HuH-7.5 (cell line): Measurements from ENCODE around the gene MATCAP1.

Experiments used
- DNase-seq: peaks from one replicate; pipeline ENCODE4 v3.0.0; 2011; ENCODE audit warnings: low spot score

Gene MATCAP1

DNA sequence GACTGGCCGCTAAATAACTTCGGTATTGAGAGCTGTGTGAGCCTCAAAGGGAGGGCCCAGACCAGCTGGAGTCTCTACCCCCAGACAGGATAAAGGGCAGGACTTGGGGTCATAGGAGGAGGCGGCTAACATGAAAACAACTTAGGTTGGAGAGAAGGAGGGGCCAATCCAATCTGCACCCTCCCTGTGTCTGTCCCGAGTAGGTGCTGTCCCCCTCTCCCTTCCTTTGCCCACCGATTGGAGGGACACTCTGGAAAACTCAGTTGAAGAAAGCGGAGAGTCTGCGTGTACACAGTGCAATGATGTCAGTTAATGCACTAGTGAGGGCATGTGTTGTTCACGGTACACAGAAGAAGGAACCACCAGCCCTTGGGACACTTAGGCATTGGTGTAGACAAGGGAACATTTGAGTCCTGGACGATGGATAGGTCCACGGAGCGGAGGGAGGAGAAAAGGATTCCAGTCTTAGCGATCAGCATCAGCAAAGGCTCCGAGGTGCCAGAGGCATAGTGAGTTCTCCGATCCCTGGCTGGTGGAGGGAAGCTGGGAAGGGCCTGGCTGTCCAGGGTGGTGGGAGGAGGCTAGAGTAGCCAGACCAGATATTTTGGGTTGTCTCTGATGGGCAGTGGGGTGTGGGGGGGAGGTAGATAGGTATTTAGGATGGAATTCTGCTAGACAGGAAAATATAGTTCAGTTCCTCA is 12.7 kb downstream of the MATCAP1 start:
- no peak for DNase-seq

- DNase-seq = peak; percentile 91
Measured at GRCh38 chr16:67170168-67170948, 13.4 kb downstream of the MATCAP1 start, which contains the start of gene NOL3. Gene NOL3 (plus strand): TSS chr16:67170538.

DNA sequence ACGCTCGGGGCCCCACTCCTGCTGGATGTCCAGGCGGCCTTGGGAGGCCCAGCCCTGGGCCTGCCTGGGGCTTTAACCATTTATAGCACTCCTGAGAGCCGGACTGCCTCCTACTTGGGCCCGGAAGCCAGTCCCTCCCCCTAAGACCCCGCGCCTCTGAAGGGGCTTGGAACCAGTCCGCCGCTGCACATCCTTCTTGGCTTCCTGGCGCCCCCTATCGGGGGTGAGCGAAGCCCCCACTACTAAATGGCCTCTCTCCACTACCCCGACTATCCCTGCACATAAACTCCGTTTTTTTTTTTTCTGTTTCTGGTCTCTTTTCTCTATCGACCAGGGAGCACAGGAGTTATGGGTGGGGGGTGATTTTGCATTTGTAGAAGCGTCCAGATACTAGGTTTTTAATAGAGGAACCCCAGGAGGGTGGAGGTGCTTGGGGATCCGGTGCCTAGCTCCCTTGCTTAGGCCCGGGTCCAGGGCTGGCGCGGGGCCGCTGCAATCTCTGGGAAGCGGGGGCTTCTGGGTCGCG is 14.1 kb downstream of the MATCAP1 start:
- no peak for DNase-seq

- no peak for DNase-seq
Measured at GRCh38 chr16:67169011-67169451, 14.7 kb downstream of the MATCAP1 start.

- DNase-seq = no peak
Measured at GRCh38 chr16:67167588-67167987, 16.2 kb downstream of the MATCAP1 start.

GRCh38 chr16:67166598-67167168 is 17.1 kb downstream of the MATCAP1 start:
- DNase-seq = no peak

- no peak for DNase-seq
Measured at GRCh38 chr16:67166110-67166547, 17.6 kb downstream of the MATCAP1 start.

GRCh38 chr16:67165121-67166078 is 18.4 kb downstream of the MATCAP1 start:
- no peak for DNase-seq

DNA sequence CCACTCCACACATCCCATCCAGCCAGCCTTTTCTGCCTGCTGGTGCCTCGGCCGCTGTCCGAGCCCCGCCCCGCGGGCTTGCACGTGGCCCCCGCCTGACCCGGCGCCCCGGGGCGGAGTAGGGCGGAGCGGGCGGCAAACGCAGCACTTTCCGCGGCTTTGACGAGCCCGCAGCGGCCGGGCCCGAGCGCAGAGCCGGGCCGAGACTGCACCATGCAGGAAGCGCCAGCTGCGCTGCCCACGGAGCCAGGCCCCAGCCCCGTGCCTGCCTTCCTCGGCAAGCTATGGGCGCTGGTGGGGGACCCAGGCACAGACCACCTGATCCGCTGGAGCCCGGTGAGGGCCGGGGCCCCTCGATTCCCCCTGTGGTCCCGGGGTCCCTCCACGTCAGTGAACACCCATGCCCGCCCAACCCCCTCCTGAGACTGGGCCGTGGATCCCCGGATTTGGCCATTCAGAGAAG is 19.1 kb downstream of the MATCAP1 start, which contains the start of gene HSF4:
TSS of gene HSF4 (plus strand) at position 147 of the 463 bp plus-strand sequence. CDS start at position 214, 67 bp downstream.
- DNase-seq = peak; percentile 73

DNA sequence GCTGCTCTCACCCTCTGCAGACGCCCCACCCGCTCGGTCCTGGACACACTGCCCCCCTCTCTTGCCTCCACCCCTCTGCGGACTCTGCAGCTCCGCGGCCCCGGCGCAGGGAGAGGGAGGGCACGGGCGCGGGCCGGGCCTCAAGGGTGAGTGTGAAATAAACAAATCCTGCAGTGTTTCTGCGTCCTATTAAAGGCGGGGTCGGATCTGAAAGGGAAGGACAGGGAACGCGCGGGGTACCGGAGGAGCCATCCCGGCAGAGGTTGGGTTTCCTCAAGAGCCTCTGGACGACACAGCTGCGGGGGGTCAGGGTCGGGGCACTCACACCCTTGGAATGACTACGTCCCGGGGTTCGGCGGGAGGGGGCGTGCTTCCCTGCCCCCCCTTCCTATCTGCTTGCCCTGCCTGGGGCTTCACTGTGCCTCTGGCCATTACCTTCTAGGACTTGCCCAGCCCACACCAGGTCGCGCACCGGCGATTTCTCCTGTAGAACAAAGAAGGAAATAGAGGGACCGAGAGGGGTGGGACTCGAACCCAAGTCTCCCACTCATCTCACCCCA is 19.7 kb downstream of the MATCAP1 start:
- DNase-seq = no peak

GRCh38 chr16:67163164-67163998 is 20.4 kb downstream of the MATCAP1 start:
- no peak for DNase-seq

DNA sequence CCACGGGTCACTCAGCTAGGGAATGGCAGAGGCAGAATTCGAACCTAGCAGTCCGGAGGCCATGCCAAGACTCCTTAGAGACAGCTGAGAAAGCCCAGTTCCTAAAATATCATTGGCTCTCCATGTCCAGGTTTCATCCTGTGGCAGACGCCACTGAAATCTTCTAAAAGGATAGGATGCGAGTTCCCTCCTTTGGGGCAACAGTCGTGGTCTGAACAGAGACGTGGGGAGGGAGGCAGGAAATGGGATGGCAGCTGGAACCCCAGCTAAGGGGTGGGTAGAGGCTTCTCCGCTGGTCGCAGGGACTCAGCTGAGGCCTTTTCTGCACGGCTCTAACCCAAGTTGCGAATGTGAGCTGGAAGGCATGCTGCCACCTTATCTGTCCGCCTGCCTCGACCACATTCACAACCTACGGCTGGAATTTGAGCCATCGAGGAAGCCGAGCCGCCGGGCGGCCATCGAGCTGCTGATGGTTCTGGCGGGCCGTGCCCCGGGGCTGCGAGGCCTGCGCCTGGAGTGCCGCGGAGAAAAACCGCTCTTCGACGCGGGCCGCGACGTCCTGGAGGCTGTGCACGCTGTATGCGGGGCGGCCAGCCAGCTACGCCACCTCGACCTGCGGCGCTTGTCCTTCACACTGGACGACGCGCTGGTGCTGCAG is 21.1 kb downstream of the MATCAP1 start:
- no peak for DNase-seq

DNA sequence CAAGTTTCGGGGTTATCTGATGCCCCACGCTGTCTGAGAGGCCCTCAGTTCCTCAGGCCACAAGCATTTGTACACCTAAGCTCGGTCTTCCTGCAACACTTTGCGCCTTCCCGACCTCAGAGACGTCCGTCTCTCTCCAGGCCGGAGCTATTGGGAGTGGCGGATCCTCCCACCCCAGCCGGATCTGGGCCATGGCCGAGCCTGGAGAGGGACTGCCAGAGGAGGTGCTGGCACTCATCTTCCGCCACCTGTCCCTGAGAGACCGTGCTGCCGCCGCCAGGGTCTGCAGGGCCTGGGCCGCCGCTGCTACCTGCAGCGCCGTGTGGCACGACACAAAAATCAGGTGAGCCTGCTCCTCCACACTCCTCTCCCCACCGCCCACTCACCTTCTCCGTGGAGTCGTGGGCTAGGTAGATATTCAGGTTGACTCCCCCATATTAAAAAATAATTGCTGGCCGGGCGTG is 22.1 kb downstream of the MATCAP1 start:
- no peak for DNase-seq

GRCh38 chr16:67158637-67159600 is 24.8 kb downstream of the MATCAP1 start:
- peak; percentile 59 for DNase-seq

GRCh38 chr16:67157892-67158635 is 25.7 kb downstream of the MATCAP1 start:
- no peak for DNase-seq

DNA sequence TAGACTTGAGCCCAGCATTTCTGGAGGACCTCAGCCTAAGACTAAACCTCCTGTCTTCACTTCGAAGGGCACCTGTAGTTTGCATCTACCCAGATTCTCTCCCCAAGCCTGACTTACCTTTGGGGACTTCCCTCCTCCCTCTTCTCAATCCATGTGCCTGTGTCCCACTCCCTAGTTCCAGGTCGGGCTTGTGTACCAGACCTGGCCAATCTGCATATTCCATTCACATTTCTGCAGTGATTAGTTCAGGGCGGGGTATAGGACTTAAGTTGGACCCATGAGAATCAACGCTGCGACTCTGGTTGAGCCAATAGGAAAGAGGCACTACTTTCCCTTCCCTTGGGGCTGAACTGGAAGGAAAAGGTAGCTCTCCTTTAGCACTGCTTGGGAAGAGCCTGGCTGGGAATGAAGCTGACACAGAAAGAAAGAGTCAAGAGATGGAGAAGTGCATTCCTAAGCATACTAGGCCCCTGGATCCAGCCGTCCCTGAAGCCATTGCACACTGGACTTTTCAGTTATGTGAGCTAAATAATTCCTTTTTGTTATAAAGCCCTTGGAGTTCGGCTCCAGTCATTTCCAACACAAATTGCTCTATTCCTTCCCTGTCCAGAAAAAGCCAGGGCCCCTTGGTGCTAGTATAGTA is 26.5 kb downstream of the MATCAP1 start:
- no peak for DNase-seq
